COLO668 (cell line): Measurements from ENCODE around the gene RAD51B.
"Not testable (repeated sequence)": the region's sequence is repeated elsewhere in the genome, so short reads cannot be mapped to it uniquely, and the experiment has no call there.

Source experiments
- DNase-seq: peaks from one replicate; lab custom pipeline; 2025; ENCODE audit not compliant: unreplicated experiment; lab: John Stamatoyannopoulos, UW

Gene RAD51B

DNA sequence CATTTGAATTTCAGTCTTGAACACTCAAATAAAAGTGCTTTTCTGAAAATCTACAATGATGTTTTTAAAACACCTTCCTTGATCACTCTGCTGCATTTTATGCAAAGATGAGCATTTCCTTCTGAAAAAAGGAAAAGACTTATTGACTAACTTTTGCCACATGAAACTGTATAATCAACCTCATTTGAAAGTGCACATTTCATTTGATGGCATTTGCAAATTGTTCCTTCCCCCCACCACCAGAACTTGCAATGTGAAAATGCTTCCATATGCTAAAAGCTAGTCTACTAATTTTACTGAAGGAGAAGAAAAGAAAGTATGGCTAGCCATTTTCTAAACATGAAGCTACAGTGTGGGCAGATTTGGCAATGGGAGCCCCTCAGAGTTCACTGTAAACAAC, 159.2 kb downstream of the RAD51B start:
- DNase-seq = no peak

DNA sequence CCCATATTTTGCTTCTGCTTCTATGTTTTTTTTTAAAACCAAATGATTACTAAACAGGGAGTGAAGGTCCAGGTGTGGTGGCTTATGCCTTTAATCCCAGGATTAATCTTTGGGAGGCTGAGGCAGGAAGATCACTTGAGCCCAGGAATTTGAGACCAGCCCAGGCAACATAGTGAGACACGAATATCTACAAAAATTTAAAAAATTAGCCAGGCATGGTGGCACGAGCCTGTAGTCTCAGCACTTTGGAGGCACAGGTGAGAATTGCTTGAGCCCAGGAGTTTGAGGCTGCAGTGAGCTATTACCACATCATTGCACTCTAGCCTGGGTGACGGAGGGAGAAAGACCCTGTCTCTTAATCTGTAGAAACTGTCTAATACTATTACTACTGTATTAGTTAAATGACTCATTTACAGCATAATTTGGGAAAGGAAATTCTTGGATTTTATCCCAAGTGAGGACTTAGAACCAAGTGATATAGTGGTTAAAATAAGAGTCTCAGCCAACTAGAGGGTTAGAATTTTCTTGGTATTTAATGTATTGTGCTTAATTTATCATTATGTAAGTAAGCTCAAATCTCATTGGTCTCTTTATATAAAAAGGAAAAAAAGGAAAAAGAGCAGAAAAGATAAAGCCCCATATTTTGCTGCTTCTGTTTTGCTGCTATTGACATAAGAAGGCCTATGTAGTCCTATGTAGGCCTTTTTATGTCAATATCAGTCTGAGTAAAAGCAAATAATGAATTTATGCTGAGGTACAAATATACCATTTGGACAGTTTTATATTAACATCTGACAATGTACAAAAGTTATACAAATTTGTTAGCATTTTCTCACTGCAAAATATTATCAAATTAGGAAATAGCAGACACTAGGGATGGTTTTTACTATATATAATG, 163.4 kb downstream of the RAD51B start:
- no peak for DNase-seq

DNA sequence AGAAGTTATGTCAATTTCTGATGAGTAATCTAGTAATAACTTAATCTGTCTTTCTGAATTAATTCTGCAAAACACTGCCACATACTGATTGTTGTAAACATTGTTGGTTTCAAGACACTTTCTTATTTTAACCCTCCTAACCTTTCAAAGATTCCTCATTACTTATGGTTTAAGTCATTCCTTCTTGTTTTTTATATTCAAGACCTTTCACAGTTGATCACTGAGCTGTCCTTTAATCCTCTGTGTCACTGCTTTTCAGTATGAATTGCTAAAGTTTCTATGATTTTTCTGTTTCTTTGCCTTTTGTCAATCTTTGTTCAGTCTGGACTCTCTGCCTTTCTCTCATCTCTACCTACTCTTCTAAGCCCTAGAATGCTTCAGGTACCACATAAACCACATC, 164.7 kb downstream of the RAD51B start:
- no peak for DNase-seq

DNA sequence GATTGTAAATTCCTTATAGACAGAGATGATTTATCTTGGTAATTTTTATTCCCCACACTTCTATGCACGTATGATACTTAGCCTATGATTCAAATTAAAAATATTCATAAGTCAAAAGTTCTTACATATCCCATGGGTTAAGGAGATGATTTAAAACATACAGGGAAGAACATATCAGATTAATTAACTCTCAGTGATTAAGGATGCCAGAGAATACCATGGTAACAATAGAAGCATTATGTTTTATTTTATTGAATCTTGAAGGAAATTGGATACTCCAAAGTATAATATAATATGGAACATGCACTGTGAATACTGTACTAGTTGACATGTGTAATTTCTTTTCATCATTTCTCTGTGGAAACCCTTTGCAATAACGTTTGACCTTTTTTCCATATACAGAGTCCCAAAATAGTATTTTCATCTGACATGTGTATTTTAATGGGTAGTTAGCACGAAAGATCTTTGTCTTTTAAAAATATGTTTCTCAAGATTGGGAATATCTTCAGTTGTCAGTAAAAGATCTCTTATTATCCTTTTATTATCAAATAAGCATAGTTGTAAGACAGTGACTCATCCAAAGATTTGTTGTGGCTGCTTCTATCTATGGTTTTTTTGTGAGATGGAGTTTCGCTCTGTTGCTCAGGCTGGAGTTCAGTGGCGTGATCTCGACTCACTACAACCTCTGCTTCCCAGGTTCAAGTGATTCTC, 166.7 kb downstream of the RAD51B start:
- DNase-seq = no peak

DNA sequence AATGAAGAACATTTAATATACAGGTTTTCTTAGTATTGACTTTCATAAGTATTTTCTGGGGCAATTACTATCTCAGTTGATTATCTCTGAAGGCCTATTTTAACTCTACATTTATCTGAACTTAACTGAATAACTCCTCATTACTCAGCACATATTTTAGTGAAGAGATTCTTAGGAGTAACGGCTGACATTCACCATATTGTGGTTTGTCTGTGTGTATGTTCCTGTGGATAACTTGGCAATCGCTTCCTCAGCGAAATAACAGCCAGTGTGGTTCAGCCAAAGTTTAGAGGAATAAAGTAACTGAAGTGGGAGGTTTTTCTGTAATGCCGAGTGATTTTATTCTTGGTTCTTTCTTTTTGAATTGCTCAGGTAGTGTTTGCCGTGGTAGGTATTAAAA, 168.0 kb downstream of the RAD51B start:
- DNase-seq = no peak

DNA sequence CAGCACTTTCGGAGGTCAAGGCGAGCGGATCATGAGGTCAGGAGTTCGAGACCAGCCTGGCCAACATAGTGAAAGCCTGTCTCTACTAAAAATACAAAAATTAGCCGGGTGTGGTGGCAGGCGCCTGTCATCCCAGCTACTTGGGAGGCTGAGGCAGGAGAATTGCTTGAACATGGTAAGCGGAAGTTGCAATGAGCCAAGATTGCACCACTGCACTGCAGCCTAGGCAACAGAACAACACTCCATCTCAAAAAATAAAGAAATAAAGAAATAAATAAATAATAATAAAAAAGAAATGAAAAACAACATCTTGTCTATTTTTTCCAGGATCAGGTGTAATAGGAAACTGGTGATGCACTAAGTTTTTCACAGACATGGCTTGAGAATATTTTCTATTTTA, 168.6 kb downstream of the RAD51B start:
- not testable (repeated sequence) for DNase-seq

DNA sequence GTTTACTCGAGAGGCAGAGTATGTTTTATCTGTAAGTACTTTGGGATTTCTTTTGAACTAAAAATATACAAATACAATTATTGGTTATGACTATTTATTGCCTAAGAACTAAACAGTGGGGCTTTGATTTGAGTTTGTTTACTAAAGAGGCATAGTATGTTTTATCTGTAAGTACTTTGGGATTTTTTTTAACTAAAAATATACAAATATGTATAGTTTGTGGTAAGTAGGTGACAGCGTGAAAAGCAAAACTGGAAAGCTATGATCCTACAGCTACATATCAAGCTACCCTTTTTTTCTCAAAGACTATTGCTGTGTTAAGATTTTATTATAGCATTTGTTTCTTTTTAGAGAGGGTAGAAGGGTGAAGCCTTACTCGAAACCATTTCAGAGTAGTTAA, 171.0 kb downstream of the RAD51B start:
- no peak for DNase-seq

DNA sequence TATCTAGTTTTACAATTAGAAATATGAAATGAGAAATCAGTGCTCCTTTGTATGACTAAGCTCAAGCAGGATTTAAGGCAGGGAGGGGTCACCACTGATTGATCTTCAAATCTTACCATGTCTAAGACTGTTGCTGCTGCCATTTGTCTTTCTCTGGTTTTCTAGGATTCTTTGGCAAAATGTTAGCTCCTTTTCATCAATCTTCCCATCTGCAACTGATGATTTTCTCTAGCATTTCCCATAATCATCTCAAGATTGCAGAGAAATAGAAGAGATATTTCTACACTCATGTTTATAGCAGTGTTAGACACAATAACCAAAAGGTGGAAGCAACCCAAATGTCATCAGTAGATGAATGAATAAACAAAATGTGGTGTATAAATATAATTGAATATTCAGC, 175.0 kb downstream of the RAD51B start:
- DNase-seq = no peak

DNA sequence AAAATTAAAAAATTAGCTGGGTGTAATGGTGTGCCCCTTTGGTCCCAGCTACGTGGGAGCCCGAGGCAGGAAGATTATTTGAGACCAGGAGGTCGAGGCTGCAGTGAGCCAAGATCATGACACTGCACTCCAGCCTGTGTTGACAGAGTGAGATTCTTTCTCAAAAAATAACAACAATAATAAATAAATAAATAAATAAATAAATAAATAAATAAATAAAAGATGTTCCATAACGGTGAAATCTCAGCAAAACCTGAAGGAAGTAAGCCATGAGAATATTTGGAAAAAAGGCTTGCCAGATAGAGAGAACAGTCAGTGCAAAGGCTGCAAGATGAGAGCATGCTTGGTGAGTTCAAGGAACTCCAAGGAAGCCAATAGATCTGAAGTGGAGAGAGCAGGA, 176.7 kb downstream of the RAD51B start:
- DNase-seq = no peak

DNA sequence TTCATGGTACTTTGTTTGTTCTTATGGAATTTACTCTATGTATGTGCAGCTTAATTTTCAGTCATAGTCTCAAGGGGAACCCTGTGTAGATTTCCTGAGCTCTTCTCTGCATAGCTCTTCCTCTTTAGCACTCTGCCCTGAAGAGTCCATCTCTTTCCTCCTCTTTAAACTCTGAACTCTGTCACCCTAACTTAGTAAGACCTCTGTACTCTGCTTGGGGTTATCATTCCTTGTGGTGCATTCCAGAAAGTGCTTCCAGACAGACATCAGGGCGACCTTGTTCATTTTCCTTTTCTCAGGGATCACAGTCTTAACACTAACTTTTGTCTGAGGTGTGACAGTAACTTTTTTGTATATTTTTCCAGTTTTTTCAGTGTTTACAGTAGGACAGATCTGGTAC, 179.3 kb downstream of the RAD51B start:
- no peak for DNase-seq

DNA sequence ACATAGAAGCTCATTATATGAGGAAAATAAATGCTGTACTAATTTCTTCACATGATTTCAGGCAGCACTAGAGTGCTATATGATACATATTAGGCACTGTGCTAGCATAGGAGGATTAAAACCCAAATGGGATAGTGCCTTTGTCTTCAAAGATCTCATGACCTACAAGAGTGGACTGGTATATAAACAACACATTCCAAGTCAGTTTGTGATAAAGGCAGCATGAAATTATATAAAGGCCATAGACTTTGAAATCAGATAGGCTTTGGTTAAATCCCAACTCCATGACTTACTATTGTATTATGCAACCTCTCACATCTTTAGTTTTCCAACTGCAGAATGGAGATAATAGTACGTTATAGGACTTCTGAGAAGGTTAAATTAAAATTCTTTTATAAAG, 179.7 kb downstream of the RAD51B start:
- no peak for DNase-seq

DNA sequence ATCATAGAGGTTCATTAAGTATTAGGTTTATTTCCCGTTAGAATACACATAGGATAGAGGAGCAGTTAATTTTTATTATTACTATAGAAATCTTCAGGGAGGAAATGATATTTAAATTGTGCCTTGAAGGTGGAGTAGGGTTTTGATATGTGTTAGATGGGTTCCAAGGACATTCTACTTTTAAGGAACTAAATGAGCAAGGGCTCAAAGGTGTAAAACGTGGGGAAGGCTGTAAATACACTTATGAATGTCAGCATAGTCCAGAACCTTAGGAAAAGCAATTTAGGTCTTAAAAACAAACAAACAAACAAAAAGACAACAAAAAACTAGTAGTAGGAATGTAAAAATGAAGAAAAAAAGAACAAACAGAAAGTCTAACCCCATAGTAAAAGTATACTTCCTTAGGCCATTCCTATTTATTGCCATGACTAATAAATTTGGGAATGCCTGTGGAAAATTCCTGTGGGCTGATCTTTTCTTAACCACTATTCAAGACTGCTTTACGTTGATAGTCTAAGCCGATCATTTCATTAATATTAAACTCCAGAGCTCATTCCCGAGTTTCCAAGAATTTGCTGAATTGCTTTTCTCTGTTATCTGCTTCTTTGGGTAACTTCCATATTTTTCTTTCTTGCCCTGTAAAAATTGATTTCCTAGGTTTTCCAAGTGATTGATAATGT, 180.3 kb downstream of the RAD51B start:
- DNase-seq = no peak

DNA sequence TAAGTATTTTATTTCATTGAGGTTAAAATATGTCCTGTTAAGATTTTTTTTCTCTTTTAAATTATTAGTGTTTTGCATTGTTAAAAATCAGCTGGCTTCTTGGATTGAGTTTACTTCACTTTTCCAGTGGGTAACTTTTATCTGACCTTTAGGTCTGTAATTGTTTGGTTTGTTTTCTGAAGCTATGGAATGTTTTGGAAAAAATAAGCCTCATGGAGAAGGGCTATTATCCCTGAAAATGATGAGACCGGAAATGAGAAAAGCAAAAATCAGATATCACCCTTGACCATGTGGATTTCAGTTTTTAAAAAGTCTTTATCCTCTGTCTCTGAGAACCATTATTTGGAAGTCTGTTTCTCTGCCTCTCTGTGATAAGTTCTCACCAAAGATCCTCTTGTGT, 180.9 kb downstream of the RAD51B start:
- no peak for DNase-seq

DNA sequence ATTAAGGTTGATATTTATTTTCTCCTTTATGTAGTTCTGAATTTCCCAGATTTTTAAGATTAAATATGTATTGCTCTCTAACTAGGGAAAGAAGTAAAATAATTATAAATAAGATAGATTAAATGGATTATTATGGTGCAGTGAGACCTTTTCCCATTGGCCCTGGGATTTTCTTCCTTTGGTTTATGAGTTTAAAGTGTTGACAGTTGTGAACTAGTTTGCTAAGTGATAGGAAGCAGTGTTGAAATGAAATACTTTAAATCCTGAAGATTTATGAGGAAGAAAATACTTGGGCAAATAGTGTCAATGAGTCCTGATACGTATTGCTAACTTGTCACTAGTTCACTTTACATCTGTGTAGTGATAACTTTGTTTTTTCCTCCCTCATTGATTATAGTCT, 188.9 kb downstream of the RAD51B start:
- DNase-seq = no peak

DNA sequence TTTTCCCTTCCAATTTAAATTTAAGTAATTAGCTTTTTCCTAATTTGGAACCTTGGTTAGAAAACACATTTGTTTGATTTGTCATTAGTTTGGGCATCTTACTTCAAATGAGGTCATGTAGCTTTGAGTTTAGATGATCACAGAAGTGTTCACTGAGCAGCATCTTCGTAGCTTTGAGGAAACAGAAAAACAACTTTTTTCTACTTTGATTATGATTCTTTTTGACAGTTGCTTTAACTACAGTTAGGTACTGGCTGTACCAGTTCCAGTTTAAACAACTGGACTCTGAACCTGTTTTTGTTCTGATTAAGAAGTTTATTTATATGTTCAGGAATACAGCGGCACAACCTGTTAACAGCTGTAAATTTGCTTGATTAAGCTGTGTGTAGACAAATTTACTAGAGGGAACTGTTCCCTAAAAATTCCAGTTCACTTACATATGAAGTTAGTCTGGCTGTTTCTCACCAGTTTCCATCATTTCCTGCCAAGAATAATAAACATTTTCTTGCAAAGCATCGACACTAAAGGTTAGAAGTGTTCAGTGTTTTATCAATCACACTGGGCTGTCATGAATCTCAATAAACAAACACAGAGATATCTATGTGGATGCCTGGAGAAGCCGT, 191.9 kb downstream of the RAD51B start:
- no peak for DNase-seq

DNA sequence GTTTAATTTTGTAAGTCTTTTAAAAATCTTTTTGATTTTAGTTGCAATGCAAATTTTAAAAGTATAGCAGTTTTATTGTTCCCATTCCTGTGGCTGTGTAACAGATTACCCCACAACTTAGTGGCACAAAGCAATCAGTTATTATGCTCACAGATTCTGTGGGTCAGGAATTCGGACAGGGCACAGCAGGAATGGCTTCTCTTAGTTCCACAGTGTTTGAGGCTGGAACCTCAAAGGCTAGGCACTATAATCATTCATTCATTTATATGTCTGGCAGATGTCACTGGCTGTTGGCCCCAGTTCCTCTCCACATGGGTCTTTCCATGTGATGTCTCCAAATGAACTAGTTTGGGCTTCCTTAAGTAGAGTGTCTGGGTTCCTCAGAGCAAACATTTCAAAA, 193.3 kb downstream of the RAD51B start:
- no peak for DNase-seq

DNA sequence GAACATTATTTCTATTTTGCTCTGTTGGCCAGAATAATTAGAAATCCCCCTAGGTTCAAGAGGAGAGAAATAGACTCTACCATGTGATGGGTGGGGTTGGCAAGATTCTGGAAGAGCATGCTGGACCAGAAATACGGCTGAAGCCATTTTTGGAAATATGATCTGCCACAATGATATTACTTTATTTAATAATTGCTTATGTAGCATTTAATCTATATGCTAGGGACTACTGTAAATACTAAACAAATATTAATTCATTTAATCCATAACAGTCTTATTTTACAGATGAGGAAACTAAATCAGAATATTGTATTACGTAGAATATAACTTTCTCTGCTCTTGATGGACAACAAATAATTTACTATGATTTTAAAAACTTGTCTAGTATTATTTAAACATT, 193.7 kb downstream of the RAD51B start:
- DNase-seq = no peak

DNA sequence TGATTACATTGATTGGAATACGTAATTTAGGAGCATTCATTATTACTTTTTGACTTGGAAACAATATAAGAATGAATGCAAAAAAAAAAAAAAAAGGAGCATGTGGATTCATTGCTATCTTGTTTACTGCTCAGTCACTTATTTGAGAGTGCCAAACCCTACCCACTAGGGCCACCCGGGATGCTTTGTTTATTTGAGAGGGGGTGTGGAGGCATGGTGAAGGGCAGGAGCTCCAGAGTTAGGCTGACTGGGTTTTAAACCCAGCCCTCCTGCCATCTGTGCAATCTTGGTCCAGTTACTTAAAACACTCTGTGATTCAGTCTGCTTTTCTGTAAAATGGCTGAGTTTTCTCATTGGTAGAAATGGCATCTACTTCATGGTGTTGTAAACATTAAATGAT, 195.2 kb downstream of the RAD51B start:
- no peak for DNase-seq

DNA sequence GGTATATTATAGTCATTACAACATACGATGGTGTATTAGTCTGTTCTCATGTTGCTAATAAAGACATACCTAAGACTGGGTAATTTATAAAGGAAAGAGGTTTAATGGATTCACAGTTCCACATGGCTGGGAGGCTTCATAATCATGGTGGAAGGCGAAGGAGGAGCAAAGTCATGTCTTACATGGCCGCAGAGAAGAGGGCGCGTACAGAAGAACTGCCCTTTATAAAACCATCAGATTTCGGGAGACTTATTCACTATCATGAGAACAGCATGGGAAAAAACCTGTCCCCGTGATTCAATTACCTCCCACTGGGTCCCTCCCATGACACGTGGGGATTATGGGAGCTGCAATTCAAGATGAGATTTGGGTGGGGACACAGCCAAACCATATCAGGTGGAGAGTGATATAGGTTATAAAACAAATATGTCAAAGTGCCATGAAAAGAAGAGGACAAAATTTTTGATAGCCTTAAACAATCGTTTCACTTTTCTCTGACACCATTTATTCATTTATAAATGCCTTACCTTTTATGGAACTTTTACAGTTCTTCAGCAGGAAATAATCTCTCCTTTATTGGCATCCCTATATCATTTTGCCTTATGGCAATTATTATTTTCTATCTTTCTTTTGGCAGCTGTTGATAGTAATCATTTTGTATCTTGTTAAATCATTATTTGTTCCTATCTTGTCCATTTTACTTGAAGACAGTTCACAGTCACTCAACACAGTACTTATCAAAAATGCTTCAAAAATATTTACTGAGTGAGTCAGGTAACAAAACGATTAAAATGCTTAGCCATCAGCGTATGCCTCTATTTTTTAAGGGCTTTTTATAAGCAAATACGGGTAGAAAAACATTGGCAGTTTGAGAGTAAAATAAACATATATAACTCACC, 196.0 kb downstream of the RAD51B start:
- no peak for DNase-seq

DNA sequence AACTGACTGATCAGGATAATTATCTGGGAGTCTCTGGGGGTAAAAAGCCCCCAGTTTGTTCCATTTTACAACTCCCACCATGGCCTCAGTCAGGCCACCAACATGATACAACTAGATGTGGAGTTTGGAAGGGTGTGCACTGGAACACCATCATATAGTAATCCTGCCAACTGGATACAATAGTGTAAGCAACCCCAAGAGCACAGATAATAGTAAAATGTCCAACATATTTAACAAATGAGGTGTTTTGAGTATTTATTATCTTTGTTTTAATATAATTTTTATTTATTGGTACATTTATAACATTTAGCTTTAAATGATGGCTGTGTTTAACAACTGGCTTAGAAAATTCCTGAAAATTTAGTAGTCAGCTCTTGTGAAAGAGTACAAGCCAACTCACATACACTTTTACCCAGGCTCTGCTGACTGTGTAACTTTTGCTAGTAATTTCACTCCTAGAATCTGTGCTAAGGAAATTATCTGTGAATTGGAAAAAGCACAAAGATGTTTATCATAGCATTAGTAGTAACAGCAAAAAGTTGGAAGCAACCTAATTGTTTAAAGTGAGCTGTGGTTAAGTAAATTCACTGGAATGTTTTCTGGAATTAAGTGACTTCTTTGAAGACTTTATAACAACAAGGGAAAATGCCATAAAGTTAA, 196.8 kb downstream of the RAD51B start:
- DNase-seq = no peak
